ENCODE results near the gene SLC17A6. TPM values are rescaled to one million over a fixed set of nuclear protein-coding genes. Genes with fewer than 3 reads are reported as not detected.

The SLC17A6 gene
- total RNA-seq, 1 experiment from 2014 or later: not detected

DNA sequence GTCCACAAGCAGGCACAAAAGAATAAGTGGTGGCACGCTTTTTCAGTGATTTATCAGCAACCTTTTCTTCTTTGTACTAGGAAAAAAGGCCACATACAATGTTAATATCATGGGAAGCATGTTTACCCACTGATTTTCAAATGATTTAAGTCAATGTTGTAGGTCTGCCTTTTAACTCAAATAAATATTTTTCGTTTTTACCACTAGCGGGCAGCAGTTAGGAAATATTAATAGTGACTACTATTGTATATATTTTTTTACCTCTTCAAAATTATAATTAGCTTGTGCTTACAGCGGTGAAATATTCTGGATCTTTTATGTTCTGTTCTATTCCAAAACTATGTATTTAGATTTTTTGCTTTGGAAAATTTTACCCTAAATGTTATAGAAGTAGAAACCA is 6.4 kb upstream of the SLC17A6 start:
- no peaks in the 10 kb centered on the region; the same call in 1 of the 2 replicates for H3K27me3 ChIP-seq (ENCODE audit: insufficient read depth, low read length)
- ChIA-PET RAD21 (ENCODE audit: low non-redundant PET in 1 of 2, low total read pairs in 2 of 2, uncharacterized antibody in 2 of 2, unreplicated experiment in 2 of 2) (no interaction called here), POLR2A (no interaction called here), CTCF (no interaction called here)
- no peaks in the 10 kb centered on the region for H3K9me3 ChIP-seq (ENCODE audit: control insufficient read depth in 1 of 2, insufficient read depth in 1 of 2, low read depth in 1 of 2, low read length in 2 of 2)
- no peak overlapping the region for H3K4me2 ChIP-seq (ENCODE audit: low read length)
- H2AFZ ChIP-seq (ENCODE audit: low read depth, low read length, poor library complexity, severe bottlenecking): no peak overlapping the region
- H3K9ac ChIP-seq (ENCODE audit: low read length): no peak overlapping the region
- intact Hi-C loops (cut with micrococcal nuclease): loop anchor here (1.0 kb wide), 1 partner anchor 209 kb away; no protein-coding TSS in a partner anchor
- TF ChIP-seq POLR2AphosphoS5 (IDR thresholded peaks at IDR 0.05; ENCODE audit: low read depth, low read length) (no peak), POLR2A (IDR thresholded peaks at IDR 0.05; ENCODE audit: borderline replicate concordance, extremely low read depth, insufficient read depth, insufficient read length) (no peak), EZH2phosphoT487 (IDR thresholded peaks at IDR 0.05; ENCODE audit: borderline replicate concordance) (no peak), FOSL1 (IDR thresholded peaks at IDR 0.05; ENCODE audit: low read depth) (no peak), EGR1 (IDR thresholded peaks at IDR 0.05; ENCODE audit: low read depth) (no peak)
- TF ChIP-seq, protein P1, sequence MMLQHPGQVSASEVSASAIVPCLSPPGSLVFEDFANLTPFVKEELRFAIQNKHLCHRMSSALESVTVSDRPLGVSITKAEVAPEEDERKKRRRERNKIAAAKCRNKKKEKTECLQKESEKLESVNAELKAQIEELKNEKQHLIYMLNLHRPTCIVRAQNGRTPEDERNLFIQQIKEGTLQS (IDR thresholded peaks at IDR 0.05): no peak
- H4K20me1 ChIP-seq (ENCODE audit: insufficient read depth): no peaks in the 10 kb centered on the region
- no peaks in the 10 kb centered on the region for H3K4me1 ChIP-seq (ENCODE audit: control insufficient read depth in 1 of 2, insufficient read depth in 2 of 2, low read length in 2 of 2)
- H3K79me2 ChIP-seq (ENCODE audit: insufficient read depth, low read length): no peaks in the 10 kb centered on the region
- ATAC-seq (no peak), DNase-seq (ENCODE audit: low read depth, low spot score) (no peak)
- no peak overlapping the region for H3K27ac ChIP-seq (ENCODE audit: low read depth, low read length)
- H3K36me3 ChIP-seq (ENCODE audit: control insufficient read depth in 1 of 2, insufficient read depth in 2 of 2, low read length in 2 of 2): no peaks in the 10 kb centered on the region
- no peak overlapping the region for H3K4me3 ChIP-seq (replicated peaks in 1 of 2; ENCODE audit: low read depth in 1 of 2, low read length in 2 of 2)
- no peaks in the 10 kb centered on the region for H3K9me2 ChIP-seq (ENCODE audit: insufficient read depth)
- BruUV-seq (replicated peaks): no TSS peak

GRCh38 chr11:22336587-22336986 is 1.6 kb upstream of the SLC17A6 start:
- Histone ChIP-seq H3K79me2 (ENCODE audit: insufficient read depth, low read length) (no peaks in the 10 kb centered on the region), H4K20me1 (ENCODE audit: insufficient read depth) (no peaks in the 10 kb centered on the region), H3K4me1 (ENCODE audit: control insufficient read depth in 1 of 2, insufficient read depth in 2 of 2, low read length in 2 of 2) (no peaks in the 10 kb centered on the region), H3K36me3 (ENCODE audit: control insufficient read depth in 1 of 2, insufficient read depth in 2 of 2, low read length in 2 of 2) (no peaks in the 10 kb centered on the region), H3K9me2 (ENCODE audit: insufficient read depth) (no peaks in the 10 kb centered on the region), H3K27ac (ENCODE audit: low read depth, low read length) (no peak overlapping the region), H3K9me3 (ENCODE audit: control insufficient read depth in 1 of 2, insufficient read depth in 1 of 2, low read depth in 1 of 2, low read length in 2 of 2) (no peaks in the 10 kb centered on the region), H3K4me3 (replicated peaks in 1 of 2; ENCODE audit: low read depth in 1 of 2, low read length in 2 of 2) (no peak overlapping the region), H3K4me2 (ENCODE audit: low read length) (no peak overlapping the region), H2AFZ (ENCODE audit: low read depth, low read length, poor library complexity, severe bottlenecking) (no peak overlapping the region), H3K9ac (ENCODE audit: low read length) (no peak overlapping the region), H3K27me3 (ENCODE audit: insufficient read depth, low read length) (no peaks in the 10 kb centered on the region)
- intact Hi-C loops (cut with micrococcal nuclease): no loop called here
- DNase-seq (ENCODE audit: low read depth, low spot score) (no peak), ATAC-seq (no peak)
- RAD21 ChIA-PET (ENCODE audit: low non-redundant PET in 1 of 2, low total read pairs in 2 of 2, uncharacterized antibody in 2 of 2, unreplicated experiment in 2 of 2): no interaction called here
- CTCF ChIA-PET: no interaction called here
- POLR2A ChIA-PET: no interaction called here
- no TSS peak for BruUV-seq (replicated peaks)
- TF ChIP-seq REST (IDR thresholded peaks at IDR 0.05; ENCODE audit: low read depth) (no peak), SP1 (IDR thresholded peaks at IDR 0.05; ENCODE audit: low read depth) (no peak), POLR2A (IDR thresholded peaks at IDR 0.05; ENCODE audit: borderline replicate concordance, extremely low read depth, insufficient read depth, insufficient read length) (no peak), ZFX (IDR thresholded peaks at IDR 0.05) (no peak), CBX3 (IDR thresholded peaks at IDR 0.05; ENCODE audit: low read depth) (no peak), TCF7L2 (IDR thresholded peaks at IDR 0.05; ENCODE audit: borderline replicate concordance, extremely low read depth, insufficient read depth, insufficient read length) (no peak), CEBPB (IDR thresholded peaks at IDR 0.05; ENCODE audit: low read depth) (no peak), ZNF274 (IDR thresholded peaks at IDR 0.05; ENCODE audit: low read depth, low read length) (no peak), ELF1 (IDR thresholded peaks at IDR 0.05; ENCODE audit: borderline replicate concordance, low read depth) (no peak), EZH2 (IDR thresholded peaks at IDR 0.05) (no peak)
- TF ChIP-seq, protein P2, sequence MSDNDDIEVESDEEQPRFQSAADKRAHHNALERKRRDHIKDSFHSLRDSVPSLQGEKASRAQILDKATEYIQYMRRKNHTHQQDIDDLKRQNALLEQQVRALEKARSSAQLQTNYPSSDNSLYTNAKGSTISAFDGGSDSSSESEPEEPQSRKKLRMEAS (IDR thresholded peaks at IDR 0.05): no peak
- TF ChIP-seq, protein P1 (IDR thresholded peaks at IDR 0.05): no peak

Data from HCT116 (cell line).